Measurements from ENCODE around the gene HSPB2. TPM values are rescaled to one million over a fixed set of nuclear protein-coding genes. Genes with fewer than 3 reads are reported as not detected.
A peak's percentile ranks its signal among the peaks of the same experiment; 100 is the strongest.
"Not testable (repeated sequence)": the region's sequence is repeated elsewhere in the genome, so short reads cannot be mapped to it uniquely, and the experiment has no call there.

HSPB2 gene, protein sequence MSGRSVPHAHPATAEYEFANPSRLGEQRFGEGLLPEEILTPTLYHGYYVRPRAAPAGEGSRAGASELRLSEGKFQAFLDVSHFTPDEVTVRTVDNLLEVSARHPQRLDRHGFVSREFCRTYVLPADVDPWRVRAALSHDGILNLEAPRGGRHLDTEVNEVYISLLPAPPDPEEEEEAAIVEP
- total RNA-seq = not detected

DNA sequence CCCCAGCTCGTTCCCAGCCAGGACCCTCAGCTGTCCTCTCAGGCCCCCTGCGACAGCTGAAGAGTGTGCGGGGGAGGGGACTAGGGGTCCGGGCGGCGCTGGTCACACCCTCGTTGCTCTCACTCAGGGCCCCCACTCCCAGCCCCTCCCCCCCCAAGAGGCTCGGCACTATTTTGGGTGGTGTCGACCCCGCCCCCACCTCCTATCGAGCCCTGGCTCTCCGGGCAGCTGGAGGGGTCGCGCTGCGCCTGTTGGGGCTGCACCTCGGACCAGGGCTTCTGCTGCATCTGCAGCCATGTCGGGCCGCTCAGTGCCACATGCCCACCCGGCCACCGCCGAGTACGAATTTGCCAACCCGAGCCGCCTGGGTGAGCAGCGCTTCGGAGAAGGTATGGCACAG, at the start of gene HSPB2:
TSS of gene HSPB2 (plus strand) at position 200 of the 400 bp plus-strand sequence. CDS start at position 296, 96 bp downstream.
- no peak for DNase-seq (ENCODE audit: low read depth in 2 of 3, low spot score in 2 of 3)

DNA sequence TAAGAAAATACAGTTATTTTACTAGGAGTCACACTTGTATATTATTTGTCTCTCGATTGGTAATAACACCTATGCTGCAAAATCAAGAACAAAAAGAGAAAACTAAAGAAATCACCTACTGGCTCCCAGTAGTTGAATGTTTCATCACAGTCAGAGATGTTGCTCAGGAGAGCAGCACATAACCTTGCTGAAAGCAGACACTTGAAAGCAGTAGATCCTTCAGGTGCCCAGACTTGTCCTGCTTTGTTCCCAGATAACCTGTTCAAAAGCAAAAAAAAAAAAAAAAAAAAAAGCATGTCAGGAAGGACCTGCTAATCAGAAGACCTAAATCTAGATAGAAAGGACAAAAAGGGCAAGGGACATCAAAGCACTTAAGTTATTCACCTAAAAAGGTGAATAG, 42.4 kb upstream of the HSPB2 start:
- DNase-seq (ENCODE audit: low read depth in 2 of 3, low spot score in 2 of 3) = no peak

DNA sequence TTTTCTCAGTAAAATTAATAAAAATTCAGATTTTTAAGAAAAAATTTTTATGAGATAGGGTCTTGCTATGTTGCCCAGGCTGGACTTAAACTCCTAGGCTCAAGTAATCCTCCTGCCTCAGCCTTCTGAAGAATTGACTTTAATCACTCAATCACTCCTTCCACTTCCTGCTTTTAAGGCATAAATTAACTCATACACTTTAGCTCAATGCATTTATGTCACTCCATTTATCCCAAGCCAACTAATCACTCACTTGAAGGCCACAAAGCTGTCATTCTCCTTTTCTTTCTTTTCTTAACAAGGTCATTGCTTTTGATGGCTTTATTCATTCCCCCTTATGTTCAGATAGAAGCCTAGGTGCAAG, 42.0 kb upstream of the HSPB2 start:
- no peak for DNase-seq (ENCODE audit: low read depth in 2 of 3, low spot score in 2 of 3)

DNA sequence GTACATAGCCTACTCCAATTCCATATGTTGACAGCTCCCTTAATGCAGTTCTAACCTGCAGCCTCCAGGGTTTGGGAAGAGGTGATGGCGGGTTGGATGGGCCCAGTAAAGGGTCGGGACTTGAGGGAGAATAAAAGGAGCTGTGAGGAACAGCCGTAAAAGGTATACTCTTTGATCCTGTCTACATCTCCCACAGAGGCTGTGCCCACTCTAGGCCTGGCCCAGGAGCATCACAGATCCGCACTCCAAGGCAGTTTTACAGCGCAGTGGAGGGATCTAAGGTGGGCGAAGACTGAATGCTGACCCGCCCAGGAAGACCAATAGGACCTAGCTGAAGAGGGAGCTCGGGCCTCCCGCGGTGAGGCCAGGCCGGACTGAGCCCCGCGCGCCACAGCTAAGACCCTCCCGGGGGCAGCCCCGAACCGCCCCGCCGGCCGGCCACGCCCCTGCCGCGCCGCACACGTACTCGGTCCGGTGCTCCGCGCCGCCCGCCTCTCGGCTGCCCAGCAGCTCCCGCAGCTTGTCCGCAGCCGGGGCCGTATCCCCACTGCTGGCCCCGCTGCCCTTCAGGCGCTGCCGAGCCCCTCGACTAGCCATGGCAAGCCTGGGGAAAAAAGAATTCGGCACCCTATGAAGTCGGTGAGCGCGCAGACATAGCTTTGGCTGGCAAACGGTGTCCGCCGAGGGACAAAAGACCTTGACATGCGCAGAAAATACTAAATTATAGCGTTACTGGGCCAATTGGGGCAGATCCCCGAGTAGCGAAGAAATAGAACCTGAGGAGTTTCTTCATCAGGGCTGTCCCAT, 41.4 kb upstream of the HSPB2 start, which contains the start of gene ALG9:
TSS of gene ALG9 (minus strand) at position 696 of the 807 bp plus-strand sequence. CDS start at position 597, 99 bp downstream.
- peak; percentile 84 to 88 (median 86) for DNase-seq (ENCODE audit: low read depth in 2 of 3, low spot score in 2 of 3)

DNA sequence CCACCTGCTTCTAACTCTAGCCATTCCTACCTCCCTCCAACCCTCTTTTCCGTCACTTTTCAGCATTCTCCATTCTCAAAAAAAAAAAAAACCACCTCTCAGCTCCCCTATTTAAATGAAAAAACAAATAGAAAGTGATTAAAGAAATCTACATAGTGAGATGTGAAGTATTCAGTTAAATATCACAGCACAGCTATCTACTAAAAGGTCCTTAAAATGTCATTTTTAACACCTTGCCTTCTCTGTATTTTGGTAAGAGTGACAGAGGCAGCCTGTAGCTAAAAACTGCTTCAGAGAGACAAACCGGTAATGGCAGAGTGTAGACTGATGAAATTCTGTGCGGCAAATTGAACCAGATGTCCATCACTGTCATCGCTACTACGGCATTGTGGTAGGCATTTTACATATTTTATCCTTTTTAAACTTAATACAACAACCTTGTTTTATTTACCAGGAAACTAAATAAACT, 40.8 kb upstream of the HSPB2 start:
- no peak for DNase-seq (ENCODE audit: low read depth in 2 of 3, low spot score in 2 of 3)

DNA sequence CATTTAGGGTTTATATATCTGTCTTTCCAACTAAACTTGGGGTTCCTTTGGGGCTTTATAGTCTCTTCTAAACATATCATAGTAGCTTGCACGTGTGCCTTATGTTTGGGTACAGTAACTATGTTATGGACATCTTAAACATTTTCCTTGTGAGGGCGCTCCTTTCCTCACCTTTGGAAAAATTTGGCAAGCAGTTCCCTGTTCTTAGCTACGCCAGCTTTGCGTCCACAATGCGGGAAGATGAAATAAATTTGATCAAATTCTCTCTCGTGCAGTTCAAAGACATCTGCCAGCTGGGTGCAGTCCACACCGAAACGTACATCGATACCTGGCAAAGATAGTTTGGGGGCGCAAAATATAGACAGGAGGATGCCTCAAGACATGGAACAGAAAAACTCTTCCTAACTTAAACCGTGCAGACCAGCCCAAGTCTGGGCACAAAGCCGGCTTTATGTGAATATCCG, 34.1 kb upstream of the HSPB2 start:
- peak in 1 of 3 donors; percentile 1 for DNase-seq (ENCODE audit: low read depth in 2 of 3, low spot score in 2 of 3)

DNA sequence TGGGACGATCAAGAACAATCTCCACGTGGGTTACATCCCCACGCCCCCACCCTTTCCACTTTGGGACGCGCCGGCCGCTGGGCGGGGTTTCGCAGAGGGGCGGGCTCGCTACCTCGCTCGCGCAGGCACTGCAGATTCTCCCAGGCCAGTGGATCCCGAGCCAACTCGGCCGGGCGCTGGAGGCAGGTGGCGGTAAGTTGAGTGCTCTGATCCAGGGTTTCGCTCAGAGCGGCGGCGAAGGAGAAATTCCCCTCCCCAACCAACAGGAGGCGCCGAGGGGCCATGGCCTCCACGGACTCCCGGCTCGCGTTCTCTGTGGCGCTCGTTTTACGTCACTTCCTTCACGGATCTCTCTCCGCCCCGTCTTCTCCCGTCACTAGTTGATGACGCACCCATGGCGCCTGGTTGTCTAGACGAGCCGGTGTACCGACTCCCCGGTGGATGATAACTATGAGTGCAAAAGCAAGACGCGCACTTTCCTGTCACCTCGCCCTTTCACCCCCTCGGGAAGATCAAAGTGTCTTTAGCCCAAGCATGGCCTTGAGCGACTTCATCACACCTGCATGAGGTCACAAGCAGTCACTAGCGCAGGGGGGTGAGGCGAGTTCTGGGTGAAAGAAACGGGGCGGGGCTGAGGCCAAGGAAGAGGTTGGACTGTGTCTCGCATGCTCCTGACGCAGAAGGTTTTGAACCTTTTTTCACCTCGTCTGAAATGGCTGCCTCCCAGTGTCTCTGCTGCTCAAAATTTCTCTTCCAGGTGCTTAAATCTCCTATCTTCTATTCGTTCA, 33.5 kb upstream of the HSPB2 start, which contains the start of the genes CFAP68 and FDXACB1:
TSS of gene CFAP68 (plus strand) at position 693 of the 788 bp plus-strand sequence. CDS start at position 713, 20 bp downstream.
TSS of gene FDXACB1 (minus strand) at position 317 of the 788 bp plus-strand sequence. CDS start at position 284, 33 bp downstream.
- peak; percentile 97 to 99 (median 98) for DNase-seq (ENCODE audit: low read depth in 2 of 3, low spot score in 2 of 3)

DNA sequence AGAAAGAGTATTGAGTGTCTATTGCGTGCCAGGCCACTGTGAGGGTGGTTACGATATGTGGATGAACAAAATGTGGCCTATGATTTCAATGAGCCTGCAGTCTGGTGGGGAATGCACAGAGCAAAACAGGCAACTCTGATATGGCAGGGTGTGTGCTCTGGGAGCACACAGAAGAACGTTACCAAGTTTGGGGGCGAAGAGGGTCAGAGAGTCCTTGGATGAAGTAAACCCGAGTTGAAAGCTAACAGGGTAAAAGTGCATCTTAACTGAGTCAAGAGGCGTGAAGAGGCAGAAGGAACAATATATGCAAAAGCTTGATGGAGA, 32.9 kb upstream of the HSPB2 start:
- no peak for DNase-seq (ENCODE audit: low read depth in 2 of 3, low spot score in 2 of 3)

DNA sequence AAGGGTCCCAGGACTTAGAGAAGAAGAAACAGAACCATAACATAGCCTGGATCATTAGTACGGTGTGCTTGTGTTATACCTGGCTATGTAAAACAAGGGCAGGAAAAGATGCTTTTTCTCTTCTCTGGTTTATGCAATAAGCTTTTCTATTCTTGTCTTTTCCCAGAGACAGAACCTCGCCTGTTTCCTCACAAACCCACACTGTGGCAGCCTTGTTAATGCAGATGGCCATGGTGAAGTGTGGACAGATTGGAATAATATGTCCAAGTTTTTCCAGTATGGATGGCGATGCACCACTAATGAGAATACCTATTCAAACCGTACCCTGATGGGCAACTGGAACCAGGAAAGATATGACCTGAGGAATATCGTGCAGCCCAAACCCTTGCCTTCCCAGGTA, 30.3 kb upstream of the HSPB2 start:
- DNase-seq (ENCODE audit: low read depth in 2 of 3, low spot score in 2 of 3) = no peak

DNA sequence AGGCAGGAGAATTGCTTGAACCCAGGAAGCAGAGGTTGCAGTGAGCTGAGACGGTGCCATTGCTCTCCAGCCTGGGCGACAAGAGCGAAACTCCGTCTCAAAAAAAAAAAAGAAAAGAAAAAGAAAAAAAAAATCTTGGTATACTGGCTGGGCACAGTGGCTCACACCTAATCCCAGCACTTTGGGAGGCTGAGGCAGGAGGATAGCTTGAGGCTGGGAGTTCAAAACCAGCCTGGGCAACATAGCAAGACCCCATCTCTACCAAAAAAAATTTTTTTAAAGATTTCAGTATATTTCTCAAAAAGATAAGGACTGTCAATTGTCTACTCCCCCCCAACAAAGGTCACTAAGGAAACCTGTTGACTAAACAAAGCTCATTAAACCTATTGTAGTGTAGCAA, 27.5 kb upstream of the HSPB2 start:
- DNase-seq (ENCODE audit: low read depth in 2 of 3, low spot score in 2 of 3) = not testable (repeated sequence)

DNA sequence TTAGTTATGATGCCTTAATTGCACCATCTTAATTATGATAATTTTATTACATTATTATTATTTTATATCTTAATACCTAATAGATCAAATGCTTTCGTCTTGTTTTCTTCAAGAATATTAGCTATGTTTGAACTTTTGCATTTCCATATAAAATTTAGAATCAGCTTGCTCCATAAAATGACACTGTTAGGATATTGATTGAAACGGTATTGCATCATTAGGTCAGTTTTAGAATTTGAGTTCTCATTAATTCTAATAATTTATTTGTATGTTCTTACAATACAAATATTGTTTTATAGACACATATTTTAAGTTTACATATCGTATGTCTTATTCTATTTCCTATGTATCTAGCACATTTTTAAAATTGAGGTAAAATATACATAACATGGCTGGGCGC, 26.5 kb upstream of the HSPB2 start:
- no peak for DNase-seq (ENCODE audit: low read depth in 2 of 3, low spot score in 2 of 3)

DNA sequence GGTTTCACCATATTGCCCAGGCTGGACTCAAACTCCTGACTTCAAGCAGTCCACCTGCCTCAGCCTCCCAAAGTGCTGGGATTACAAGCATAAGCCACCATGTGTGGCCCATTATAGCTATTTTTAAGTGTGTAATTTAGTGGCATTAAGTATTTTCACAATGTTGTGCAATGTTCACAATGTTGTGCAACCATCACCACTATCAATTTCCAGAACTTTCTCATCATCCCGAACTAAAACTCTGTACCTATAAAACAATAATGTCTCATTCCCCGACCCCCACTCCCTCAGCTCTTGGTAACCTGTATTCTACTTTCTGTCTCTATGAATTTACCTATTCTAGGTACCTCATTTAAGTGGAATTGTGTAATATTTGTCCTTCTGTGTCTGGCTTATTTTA, 25.7 kb upstream of the HSPB2 start:
- no peak for DNase-seq (ENCODE audit: low read depth in 2 of 3, low spot score in 2 of 3)

DNA sequence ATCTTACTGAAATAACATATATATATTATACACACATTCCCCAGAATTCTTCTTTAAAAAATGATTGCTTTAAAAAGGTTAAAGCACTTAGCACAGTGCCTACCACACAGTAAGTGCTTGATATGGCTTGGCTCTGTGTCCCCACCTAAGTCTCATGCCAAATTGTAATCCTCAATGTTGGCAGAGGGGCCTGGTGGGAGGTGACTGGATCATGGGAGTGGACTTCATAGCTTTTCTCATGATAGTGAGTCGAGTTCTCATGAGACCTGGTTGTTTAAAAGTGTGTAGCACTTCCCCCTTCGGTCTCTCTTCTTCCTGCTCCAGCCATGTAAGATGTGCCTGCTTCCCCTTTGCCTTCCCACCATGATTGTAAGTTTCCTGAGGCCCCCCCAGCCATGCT, 7.1 kb upstream of the HSPB2 start:
- DNase-seq (ENCODE audit: low read depth in 2 of 3, low spot score in 2 of 3) = no peak

DNA sequence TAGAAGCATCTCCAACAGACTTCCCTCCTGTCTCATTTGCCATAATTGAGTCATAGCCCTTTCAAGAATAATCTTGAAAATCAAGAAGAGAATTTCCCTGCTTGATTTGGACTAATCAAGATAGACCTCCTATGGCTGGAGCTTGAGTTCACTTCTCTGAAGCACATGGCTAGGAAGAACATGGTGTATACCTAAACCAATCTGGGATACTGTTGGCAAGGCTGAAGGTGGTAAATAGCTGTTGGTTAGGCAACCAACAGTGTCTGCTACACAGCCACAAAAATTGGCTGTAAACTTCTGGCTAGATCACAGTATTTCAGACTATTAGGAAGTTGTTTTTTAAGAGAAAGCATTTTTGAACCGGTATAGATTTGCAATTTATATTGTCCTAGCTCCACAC, 5.9 kb upstream of the HSPB2 start:
- no peak for DNase-seq (ENCODE audit: low read depth in 2 of 3, low spot score in 2 of 3)

DNA sequence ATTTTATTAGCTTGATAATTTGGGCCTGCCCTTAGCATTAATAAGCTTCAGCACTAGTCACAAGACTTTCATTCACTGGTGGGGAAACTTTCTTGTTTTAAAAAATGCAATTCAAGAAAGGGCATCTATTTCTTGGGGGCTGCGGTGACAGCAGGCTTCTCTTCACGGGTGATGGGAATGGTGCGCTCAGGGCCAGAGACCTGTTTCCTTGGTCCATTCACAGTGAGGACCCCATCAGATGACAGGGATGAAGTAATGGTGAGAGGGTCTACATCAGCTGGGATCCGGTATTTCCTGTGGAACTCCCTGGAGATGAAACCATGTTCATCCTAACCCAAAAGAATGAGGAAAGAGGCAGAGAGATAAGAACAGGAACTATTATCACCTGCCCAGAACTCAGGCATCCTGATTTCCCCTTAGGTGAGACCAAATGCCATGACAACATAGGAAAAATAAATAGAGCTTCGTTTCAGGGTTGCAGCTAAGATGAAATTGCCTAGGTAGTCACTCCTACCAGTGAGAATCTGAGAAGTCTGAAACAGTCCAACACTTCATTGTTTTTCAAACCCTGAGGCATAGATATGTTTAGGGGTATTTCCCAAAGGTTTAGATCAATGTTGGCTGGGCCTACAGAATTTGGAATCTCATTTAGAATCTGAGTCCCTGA, 3.8 kb upstream of the HSPB2 start:
- DNase-seq (ENCODE audit: low read depth in 2 of 3, low spot score in 2 of 3) = no peak

DNA sequence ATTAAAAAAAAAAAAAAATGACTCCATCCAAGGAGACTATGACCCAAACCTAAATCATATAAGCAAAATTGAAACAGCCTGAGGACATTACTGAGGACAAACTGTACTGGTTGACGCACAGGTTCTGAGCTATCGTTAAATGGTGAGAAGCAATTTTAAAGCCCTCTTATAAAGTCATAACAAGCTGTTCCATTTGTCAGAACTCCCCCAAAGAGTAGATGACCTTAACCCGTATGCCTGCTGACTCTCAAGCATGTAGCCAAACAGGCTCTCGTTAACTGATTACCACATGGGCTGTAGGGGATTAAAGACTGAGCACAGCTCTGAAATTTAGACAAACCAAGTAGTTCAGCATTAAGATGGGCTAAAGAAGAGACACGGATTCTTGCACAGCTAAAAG, 3.2 kb upstream of the HSPB2 start:
- DNase-seq (ENCODE audit: low read depth in 2 of 3, low spot score in 2 of 3) = no peak

DNA sequence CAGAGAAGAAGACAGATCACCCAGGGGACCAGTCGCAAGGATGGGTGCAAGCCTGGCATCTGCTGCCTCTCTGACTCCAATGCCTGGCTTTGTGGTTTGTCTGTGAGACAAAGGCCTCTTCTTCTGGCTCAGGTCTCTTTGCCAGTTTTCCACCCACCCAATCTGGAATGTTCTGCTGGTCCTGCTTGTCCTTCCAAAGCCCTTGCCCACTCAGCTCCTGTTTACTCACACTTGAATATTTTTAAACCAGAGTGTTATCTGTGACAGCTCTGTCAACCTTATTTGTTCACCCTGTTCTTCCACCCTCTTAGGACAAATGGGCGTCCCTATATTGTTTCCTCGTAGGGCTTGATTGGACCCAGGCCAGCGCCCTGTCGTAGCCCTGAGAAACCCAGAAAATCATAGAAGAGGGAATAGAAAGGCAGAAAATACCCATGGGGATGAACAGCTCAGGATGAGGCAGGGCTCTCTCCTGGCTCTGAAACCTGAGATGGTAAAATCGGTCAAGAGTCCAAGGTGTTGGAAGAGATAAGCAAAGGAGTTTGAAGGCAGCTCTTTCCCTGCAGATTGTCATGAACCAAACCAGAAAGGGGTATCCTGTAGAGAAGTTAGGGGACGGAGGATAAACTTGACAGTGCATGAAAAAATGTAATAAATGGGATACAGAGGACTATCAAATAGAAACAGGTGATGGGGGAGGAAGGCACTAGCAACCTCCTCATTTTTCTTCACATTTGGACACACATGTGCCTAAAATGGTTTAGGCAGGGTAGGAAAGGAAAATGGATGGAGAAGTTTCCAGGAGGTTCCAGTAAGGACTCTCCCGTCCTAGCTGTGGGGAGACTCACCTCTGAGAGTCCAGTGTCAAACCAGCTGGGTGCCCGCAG, 1.6 kb upstream of the HSPB2 start:
- no peak for DNase-seq (ENCODE audit: low read depth in 2 of 3, low spot score in 2 of 3)

DNA sequence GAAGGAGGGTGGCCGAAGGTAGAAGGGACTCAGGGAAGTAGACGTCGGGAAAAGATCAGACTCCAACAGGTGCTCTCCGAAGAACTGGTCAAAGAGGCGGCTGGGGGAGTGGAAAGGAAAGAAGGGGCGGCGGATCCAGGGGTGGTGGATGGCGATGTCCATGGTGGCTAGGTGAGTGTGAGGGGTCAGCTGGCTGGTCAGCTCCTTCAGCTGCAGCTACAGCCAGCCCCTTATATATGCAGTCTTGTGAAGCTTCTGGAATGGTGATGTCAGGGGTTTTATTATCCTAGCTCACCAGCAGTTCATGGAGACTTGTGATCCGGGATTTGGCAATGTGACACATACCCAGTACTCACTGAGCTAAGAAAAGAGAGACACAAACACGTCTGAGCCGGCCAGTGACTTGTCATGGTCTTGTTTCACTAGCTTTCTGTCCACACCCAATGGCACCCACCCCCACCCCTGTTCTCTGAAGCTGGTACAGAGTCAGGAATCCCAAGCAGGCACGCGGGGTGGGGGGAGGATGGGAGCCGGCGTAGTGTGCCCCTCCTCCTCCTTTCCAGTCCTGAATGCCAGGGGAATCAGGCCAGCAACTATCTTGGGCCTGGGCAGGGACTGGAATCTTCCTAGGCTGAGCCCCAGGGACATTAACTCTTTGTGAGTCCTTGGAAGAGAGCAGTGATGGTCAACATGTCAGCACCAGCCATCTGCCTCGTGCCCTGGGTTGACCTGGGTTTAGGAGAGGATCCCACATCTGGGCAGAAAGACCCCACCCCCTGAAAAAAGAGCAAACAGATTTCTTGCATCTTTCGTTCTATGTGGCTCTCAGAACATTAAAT, 752 bp upstream of the HSPB2 start, which contains the start of gene CRYAB:
TSS of gene CRYAB (minus strand) at position 208 of the 839 bp plus-strand sequence. CDS start at position 162, 46 bp downstream.
- no peak for DNase-seq (ENCODE audit: low read depth in 2 of 3, low spot score in 2 of 3)
